GM13977 (cell line): ENCODE measurements around the gene PRKAG2.

Source experiments
- DNase-seq: peaks from one replicate; pipeline ENCODE4 v3.0.0; 2012; ENCODE audit warnings: low spot score
- CTCF ChIP-seq: IDR thresholded peaks from 2 replicates; pipeline ENCODE4 v1.5.1; 2012; ENCODE audit warnings: mild to moderate bottlenecking, control low read depth; ENCODE audit not compliant: insufficient read depth; ENCODE audit errors: extremely low read depth, missing control alignments
- in situ Hi-C: fragments of 300-500 bp; cut with MboI; formaldehyde crosslinking; loops from one replicate; pipeline ENCODE4 v1.12.0; 2022; ENCODE audit warnings: low sequenced_read_pairs, low pct_unique_long_range_greater_than_20kb, mixed read lengths, inconsistent platforms; ENCODE audit not compliant: unreplicated experiment

Gene PRKAG2

GRCh38 chr7:151570366-151570915 is 306.5 kb downstream of the PRKAG2 start:
- in situ Hi-C loops, result no loop called here
- DNase-seq, result no peak
- peak; percentile 29 for TF ChIP-seq CTCF

- no peak for TF ChIP-seq CTCF
- in situ Hi-C loops, result no loop called here
- DNase-seq, result no peak
These were observed 307.7 kb downstream of the PRKAG2 start for GRCh38 chr7:151568956-151569940.

GRCh38 chr7:151566897-151567320 is 310.0 kb downstream of the PRKAG2 start:
- in situ Hi-C loops, result no loop called here
- TF ChIP-seq CTCF, result no peak
- no peak for DNase-seq

GRCh38 chr7:151565541-151565940 is 311.4 kb downstream of the PRKAG2 start:
- DNase-seq, result no peak
- in situ Hi-C loops, result no loop called here

GRCh38 chr7:151560243-151560642 is 316.7 kb downstream of the PRKAG2 start:
- TF ChIP-seq CTCF, result no peak
- in situ Hi-C loops, result no loop called here
- no peak for DNase-seq

More at GRCh38 chr7:151565541-151565940, 311.4 kb downstream of the PRKAG2 start:
- no peak for TF ChIP-seq CTCF

GRCh38 chr7:151559557-151560183 is 317.2 kb downstream of the PRKAG2 start:
- no peak for TF ChIP-seq CTCF

More at GRCh38 chr7:151559557-151560183, 317.2 kb downstream of the PRKAG2 start:
- in situ Hi-C loops, result no loop called here
- no peak for DNase-seq
